Liver (tissue), 9 donors: ENCODE results near the gene WHAMM. TPM values are rescaled to one million over a fixed set of nuclear protein-coding genes. Genes with fewer than 3 reads are reported as not detected.

Experiments used
- DNase-seq: peaks from one replicate; pipeline ENCODE4 v3.0.0-alpha.2; 2017; ENCODE audit warnings: low spot score
- H3K27ac ChIP-seq, 2 donors: one replicate each; pipeline ENCODE4 v1.7.0; 2013; ENCODE audit warnings: inconsistent platforms in 2 of 2, low read length in 2 of 2, control low read depth in 1 of 2, low read depth in 1 of 2, mild to moderate bottlenecking in 1 of 2
- H3K27me3 ChIP-seq, 4 donors: one replicate each; pipeline versions ENCODE4 v1.6.1 to v1.7.0; 2013; ENCODE audit warnings: low read length in 3 of 4, inconsistent platforms in 1 of 4, mild to moderate bottlenecking in 1 of 4, moderate library complexity in 1 of 4; ENCODE audit not compliant: control insufficient read depth in 4 of 4, insufficient read depth in 4 of 4
- H3K36me3 ChIP-seq, 4 donors: one replicate each; pipeline versions ENCODE4 v1.6.1 to v1.7.0; 2013; ENCODE audit warnings: low read length in 3 of 4, mild to moderate bottlenecking in 3 of 4, low read depth in 1 of 4, moderate library complexity in 1 of 4; ENCODE audit not compliant: control insufficient read depth in 4 of 4, insufficient read depth in 3 of 4
- H3K4me1 ChIP-seq, 4 donors: one replicate each; pipeline versions ENCODE4 v1.6.1 to v1.7.0; 2013; ENCODE audit warnings: low read length in 3 of 4, mild to moderate bottlenecking in 3 of 4, moderate library complexity in 1 of 4; ENCODE audit not compliant: control insufficient read depth in 4 of 4, insufficient read depth in 4 of 4
- H3K4me3 ChIP-seq, 3 donors: one replicate each; pipeline versions ENCODE4 v1.6.1 to v1.7.0; 2013; ENCODE audit warnings: low read length in 3 of 3, control low read depth in 1 of 3, low read depth in 1 of 3, mild to moderate bottlenecking in 1 of 3
- H3K9ac ChIP-seq, 2 donors: one replicate each; pipeline ENCODE4 v1.7.0; 2013; ENCODE audit warnings: low read length in 2 of 2, mild to moderate bottlenecking in 2 of 2, moderate library complexity in 2 of 2, control low read depth in 1 of 2, low read depth in 1 of 2
- H3K9me3 ChIP-seq, 4 donors: one replicate each; pipeline versions ENCODE4 v1.6.1 to v1.7.0; 2013; ENCODE audit warnings: low read length in 3 of 4; ENCODE audit not compliant: control insufficient read depth in 4 of 4
- EGR1 ChIP-seq, 2 donors: IDR thresholded peaks; 2 replicates each; pipeline ENCODE4 v1.6.1; 2016 to 2018; ENCODE audit warnings: antibody characterized with exemption in 2 of 2, low read depth in 2 of 2
- FOXA1 ChIP-seq: IDR thresholded peaks from 2 replicates; pipeline ENCODE4 v1.6.1; 2016; ENCODE audit warnings: antibody characterized with exemption
- FOXA2 ChIP-seq: IDR thresholded peaks from 2 replicates; pipeline ENCODE4 v1.6.1; 2016; ENCODE audit warnings: antibody characterized with exemption
- HNF4A ChIP-seq, 2 donors: conservative IDR thresholded peaks; 2 replicates each; pipeline ENCODE4 v1.6.1; 2016; ENCODE audit warnings: antibody characterized with exemption in 2 of 2, mild to moderate bottlenecking in 2 of 2
- HNF4G ChIP-seq: IDR thresholded peaks from 2 replicates; pipeline ENCODE4 v1.6.1; 2016; ENCODE audit warnings: antibody characterized with exemption
- JUND ChIP-seq, 2 donors: IDR thresholded peaks; 2 replicates each; pipeline ENCODE4 v1.6.1; 2016; ENCODE audit warnings: antibody characterized with exemption in 2 of 2
- NR2F2 ChIP-seq: IDR thresholded peaks from 2 replicates; pipeline ENCODE4 v1.6.1; 2016; ENCODE audit warnings: antibody characterized with exemption
- RAD21 ChIP-seq, 2 donors: IDR thresholded peaks; 2 replicates each; pipeline ENCODE4 v1.6.1; 2016; ENCODE audit warnings: antibody characterized with exemption in 2 of 2, mild to moderate bottlenecking in 2 of 2
- RXRA ChIP-seq, 2 donors: IDR thresholded peaks; 2 replicates each; pipeline ENCODE4 v1.6.1; 2017 to 2018; ENCODE audit warnings: antibody characterized with exemption in 2 of 2, mild to moderate bottlenecking in 1 of 2
- SP1 ChIP-seq: IDR thresholded peaks from 2 replicates; pipeline ENCODE4 v1.6.1; 2018; ENCODE audit warnings: antibody characterized with exemption, mild to moderate bottlenecking
- YY1 ChIP-seq: IDR thresholded peaks from 2 replicates; pipeline ENCODE4 v1.6.1; 2016; ENCODE audit warnings: antibody characterized with exemption, mild to moderate bottlenecking
- WGBS: extraction: QIAGEN DNeasy Blood & Tissue Kit; methylation state at CpG from one replicate; pipeline ENCODE4 v1.1.7; 2013; 5-methylcytosine and 5-hydroxymethylcytosine counted together
- polyA plus RNA-seq, 2 donors: library from polyadenylated mRNA; stranded (reverse) in 1 of 2; unstranded in 1 of 2; fragments of 200-250 nt in 1 of 2; fragments of >200 nt in 1 of 2; fragmentation: Nextera tagmentation in 1 of 2; extraction: Ambion mirVana in 1 of 2; gene quantifications; one replicate each; pipeline versions ENCODE4 v1.2.1 to v1.2.3, GENCODE V29; 2013 to 2015
- total RNA-seq, 2 donors: library from RNA; depleted of rRNA; stranded (reverse); fragments of >200 nt; gene quantifications; one replicate each; pipeline ENCODE4 v1.2.3, GENCODE V29; 2014
- TF ChIP-seq, protein P1 (sequence below): IDR thresholded peaks from 2 replicates; pipeline ENCODE4 v1.6.1; 2016; ENCODE audit warnings: antibody characterized with exemption
- TF ChIP-seq, protein P2 (sequence below): fragments of 150-350 bp; IDR thresholded peaks from 2 replicates; pipeline ENCODE4 v1.5.1; 2017; ENCODE audit warnings: improper control_type of control experiment, low read depth, low read length; ENCODE audit not compliant: missing input control
- TF ChIP-seq, protein P3 (sequence below): IDR thresholded peaks from 2 replicates; pipeline ENCODE4 v1.6.1; 2016; ENCODE audit warnings: antibody characterized with exemption, mild to moderate bottlenecking
- donor health status: healthy.
- donor health status: healthy.
- donor health status: healthy.
- donor health status: healthy.
- donor health status: healthy.

The WHAMM gene
- total and polyA plus RNA-seq, 4 donors: 2.5 to 4.0 (median 3.2) TPM

DNA sequence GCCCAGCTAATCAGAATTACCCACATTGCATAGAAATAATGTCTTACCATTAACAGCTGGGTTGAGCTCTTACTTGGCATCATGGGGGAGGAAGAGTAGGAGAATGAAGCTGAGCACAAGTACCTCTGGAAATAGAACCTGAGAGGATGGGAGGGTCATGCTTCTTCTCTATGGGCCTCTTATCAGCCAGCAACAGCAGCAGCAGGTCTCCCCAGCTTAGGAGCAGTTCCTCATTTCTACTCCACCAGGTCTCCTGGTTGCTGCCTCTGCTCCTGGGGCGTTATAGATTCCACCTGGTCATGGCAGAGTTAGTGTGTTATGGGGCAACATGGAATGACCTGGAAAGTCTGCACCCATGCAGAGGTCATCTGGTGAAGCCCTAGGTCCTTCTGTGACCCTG lies 6.9 kb upstream of the WHAMM start:
- H3K36me3 ChIP-seq: no peaks in the 10 kb centered on the region
- H3K9me3 ChIP-seq: no peaks in the 10 kb centered on the region
- no peak for TF ChIP-seq HNF4G
- no peak for TF ChIP-seq NR2F2
- TF ChIP-seq, protein P1, sequence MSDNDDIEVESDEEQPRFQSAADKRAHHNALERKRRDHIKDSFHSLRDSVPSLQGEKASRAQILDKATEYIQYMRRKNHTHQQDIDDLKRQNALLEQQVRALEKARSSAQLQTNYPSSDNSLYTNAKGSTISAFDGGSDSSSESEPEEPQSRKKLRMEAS: no peak
- no peak for TF ChIP-seq EGR1 (IDR thresholded peaks at IDR 0.05; ENCODE audit: low read depth in 2 of 2)
- TF ChIP-seq SP1: no peak
- TF ChIP-seq, protein P2, sequence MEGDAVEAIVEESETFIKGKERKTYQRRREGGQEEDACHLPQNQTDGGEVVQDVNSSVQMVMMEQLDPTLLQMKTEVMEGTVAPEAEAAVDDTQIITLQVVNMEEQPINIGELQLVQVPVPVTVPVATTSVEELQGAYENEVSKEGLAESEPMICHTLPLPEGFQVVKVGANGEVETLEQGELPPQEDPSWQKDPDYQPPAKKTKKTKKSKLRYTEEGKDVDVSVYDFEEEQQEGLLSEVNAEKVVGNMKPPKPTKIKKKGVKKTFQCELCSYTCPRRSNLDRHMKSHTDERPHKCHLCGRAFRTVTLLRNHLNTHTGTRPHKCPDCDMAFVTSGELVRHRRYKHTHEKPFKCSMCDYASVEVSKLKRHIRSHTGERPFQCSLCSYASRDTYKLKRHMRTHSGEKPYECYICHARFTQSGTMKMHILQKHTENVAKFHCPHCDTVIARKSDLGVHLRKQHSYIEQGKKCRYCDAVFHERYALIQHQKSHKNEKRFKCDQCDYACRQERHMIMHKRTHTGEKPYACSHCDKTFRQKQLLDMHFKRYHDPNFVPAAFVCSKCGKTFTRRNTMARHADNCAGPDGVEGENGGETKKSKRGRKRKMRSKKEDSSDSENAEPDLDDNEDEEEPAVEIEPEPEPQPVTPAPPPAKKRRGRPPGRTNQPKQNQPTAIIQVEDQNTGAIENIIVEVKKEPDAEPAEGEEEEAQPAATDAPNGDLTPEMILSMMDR: no peak
- no peak for TF ChIP-seq FOXA2
- TF ChIP-seq HNF4A (conservative IDR thresholded peaks at IDR 0.05): no peak
- TF ChIP-seq FOXA1: no peak
- no peaks in the 10 kb centered on the region for H3K4me1 ChIP-seq
- no peak overlapping the region for H3K9ac ChIP-seq
- no peak overlapping the region for H3K27ac ChIP-seq
- no peak overlapping the region for H3K4me3 ChIP-seq
- no peaks in the 10 kb centered on the region for H3K27me3 ChIP-seq
- WGBS: 84% methylated on average over 1 of the region's 1 CpG
- no peak for DNase-seq

DNA sequence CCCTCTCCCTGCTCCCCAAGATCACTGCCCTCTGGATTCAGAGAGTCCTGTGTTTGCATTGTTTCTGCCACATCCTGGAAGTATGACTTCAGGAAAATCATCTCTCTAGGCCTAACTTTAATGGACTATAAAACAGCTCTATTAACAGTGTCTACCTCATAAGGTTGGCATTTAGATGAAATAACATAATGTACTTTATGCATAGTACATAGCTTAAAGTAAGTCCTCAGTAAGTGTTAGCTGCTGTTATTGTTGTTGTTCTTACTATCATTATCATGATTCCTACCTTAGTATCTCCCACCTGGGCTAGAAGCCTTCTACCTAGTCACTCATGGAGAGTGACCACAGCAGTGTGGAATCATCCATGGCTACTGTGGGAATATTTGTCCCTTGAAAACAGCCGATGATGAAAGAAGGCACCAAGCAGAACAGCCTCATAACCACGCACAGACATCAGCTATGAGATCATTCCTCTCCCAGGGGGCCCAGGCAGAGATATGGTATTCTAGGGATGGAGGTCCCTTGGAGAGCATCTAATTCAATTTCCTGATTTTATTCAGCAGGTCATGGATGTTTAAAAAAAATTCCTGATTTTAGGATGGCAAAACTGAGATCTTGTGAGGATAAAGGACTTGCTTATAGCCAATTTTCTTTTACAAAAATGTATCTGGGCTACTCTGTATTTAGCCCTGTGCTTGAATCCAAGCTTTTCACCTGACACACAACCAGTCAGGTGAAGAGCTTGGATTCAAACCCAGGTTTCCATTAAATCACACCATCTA lies 5.4 kb upstream of the WHAMM start:
- Histone ChIP-seq H3K9me3 (no peaks in the 10 kb centered on the region), H3K36me3 (no peaks in the 10 kb centered on the region), H3K27ac (no peak overlapping the region), H3K4me1 (peaks cover 0 to 6% (median 5%) of the 10 kb centered on the region in 4 donors), H3K9ac (no peak overlapping the region), H3K4me3 (no peak overlapping the region), H3K27me3 (no peaks in the 10 kb centered on the region)
- TF ChIP-seq RXRA (IDR thresholded peaks at IDR 0.05): no peak
- TF ChIP-seq HNF4G: no peak
- TF ChIP-seq NR2F2: no peak
- no peak for DNase-seq
- WGBS: 94% methylated on average over 2 of the region's 2 CpGs

DNA sequence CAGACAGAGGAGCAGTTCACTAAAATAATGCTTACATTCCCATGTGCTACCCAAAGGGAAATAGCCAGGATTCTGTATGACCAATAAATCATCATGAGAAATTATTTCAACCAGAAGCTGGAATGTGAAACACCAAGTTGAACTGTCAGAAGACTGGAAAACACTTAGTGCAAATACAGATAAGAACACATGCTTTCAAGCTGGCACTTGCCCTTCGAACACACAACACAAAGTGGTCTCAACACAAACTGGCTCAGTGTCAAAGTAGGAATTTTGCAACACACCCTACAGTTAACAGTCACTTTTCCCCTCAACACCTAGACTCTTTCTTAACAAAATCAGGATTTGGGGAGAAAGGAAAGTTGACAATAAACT lies 4.9 kb upstream of the WHAMM start:
- WGBS: 67% methylated on average over 1 of the region's 1 CpG
- no peak overlapping the region for H3K4me3 ChIP-seq
- no peaks in the 10 kb centered on the region for H3K27me3 ChIP-seq
- H3K27ac ChIP-seq: no peak overlapping the region
- DNase-seq: no peak
- H3K36me3 ChIP-seq: no peaks in the 10 kb centered on the region
- TF ChIP-seq FOXA1 (no peak), JUND (IDR thresholded peaks at IDR 0.05) (no peak)
- peaks cover 0 to 8% (median 6%) of the 10 kb centered on the region in 4 donors for H3K4me1 ChIP-seq
- no peaks in the 10 kb centered on the region for H3K9me3 ChIP-seq
- H3K9ac ChIP-seq: no peak overlapping the region

DNA sequence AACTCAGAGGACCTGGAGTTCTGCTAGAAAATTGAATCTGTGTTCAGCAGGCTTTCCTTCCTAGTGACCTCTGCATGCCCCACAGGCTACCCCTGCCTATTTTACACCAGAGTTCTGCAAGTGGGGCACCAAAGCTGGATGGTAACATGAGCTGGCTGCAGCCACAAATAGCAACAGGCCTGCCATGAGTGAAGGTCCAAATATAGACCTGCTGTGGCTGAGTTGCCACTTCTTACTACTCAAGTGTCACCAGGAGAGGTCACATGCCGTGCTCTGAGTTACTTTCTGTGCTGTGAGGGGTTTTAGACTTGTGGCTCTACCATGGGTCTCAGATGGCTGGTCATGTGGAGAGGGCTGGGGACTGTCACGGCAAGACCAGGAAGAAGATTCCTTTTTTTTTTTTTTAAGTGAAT lies 3.4 kb upstream of the WHAMM start, which contains the start of gene FSD2:
Gene FSD2 (minus strand): TSS at position 76 of the 413 bp plus-strand sequence. CDS start 18,679 bp downstream, outside the sequence.
- Histone ChIP-seq H3K4me3 (no peak within 1 kb of the TSS), H3K4me1 (peaks cover 0 to 8% (median 6%) of the 10 kb centered on the region in 4 donors), H3K9me3 (no peaks in the 10 kb centered on the region), H3K9ac (no peak within 1 kb of the TSS), H3K27me3 (no peaks in the 10 kb centered on the region), H3K36me3 (no peaks in the 10 kb centered on the region), H3K27ac (no peak within 1 kb of the TSS)
- DNase-seq: no peak
- 81% methylated on average over 2 of the region's 2 CpGs for WGBS
- TF ChIP-seq FOXA1: no peak
- no peak for TF ChIP-seq FOXA2
- TF ChIP-seq RAD21 (IDR thresholded peaks at IDR 0.05): no peak
- TF ChIP-seq YY1: no peak
- TF ChIP-seq, protein P3, sequence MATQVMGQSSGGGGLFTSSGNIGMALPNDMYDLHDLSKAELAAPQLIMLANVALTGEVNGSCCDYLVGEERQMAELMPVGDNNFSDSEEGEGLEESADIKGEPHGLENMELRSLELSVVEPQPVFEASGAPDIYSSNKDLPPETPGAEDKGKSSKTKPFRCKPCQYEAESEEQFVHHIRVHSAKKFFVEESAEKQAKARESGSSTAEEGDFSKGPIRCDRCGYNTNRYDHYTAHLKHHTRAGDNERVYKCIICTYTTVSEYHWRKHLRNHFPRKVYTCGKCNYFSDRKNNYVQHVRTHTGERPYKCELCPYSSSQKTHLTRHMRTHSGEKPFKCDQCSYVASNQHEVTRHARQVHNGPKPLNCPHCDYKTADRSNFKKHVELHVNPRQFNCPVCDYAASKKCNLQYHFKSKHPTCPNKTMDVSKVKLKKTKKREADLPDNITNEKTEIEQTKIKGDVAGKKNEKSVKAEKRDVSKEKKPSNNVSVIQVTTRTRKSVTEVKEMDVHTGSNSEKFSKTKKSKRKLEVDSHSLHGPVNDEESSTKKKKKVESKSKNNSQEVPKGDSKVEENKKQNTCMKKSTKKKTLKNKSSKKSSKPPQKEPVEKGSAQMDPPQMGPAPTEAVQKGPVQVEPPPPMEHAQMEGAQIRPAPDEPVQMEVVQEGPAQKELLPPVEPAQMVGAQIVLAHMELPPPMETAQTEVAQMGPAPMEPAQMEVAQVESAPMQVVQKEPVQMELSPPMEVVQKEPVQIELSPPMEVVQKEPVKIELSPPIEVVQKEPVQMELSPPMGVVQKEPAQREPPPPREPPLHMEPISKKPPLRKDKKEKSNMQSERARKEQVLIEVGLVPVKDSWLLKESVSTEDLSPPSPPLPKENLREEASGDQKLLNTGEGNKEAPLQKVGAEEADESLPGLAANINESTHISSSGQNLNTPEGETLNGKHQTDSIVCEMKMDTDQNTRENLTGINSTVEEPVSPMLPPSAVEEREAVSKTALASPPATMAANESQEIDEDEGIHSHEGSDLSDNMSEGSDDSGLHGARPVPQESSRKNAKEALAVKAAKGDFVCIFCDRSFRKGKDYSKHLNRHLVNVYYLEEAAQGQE: no peak
- TF ChIP-seq, protein P2: no peak
- no peak for TF ChIP-seq HNF4A (conservative IDR thresholded peaks at IDR 0.05)
- TF ChIP-seq HNF4G: no peak
- TF ChIP-seq, protein P1: no peak
